Measurements from ENCODE around the gene SLC26A9.
"Not testable (repeated sequence)": the region's sequence is repeated elsewhere in the genome, so short reads cannot be mapped to it uniquely, and the experiment has no call there.

Gene SLC26A9

DNA sequence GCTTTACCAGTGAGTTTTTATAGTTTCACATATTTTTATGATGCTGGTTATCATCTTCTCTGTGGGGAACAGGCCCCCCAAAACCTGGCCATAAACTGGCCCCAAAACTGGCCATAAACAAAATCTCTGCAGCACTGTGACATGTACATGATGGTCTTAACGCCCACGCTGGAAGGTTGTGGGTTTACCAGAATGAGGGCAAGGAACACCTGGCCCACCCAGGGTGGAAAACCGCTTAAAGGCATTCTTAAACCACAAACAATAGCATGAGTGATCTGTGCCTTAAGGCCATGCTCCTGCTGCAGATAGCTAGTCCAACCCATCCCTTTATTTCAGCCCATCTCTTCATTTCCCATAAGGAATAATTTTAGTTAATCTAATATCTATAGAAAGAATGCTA is 52.6 kb downstream of the SLC26A9 start:
- not testable (repeated sequence) for H3K27me3 ChIP-seq (ENCODE audit: control insufficient read depth, insufficient read depth, low read length); H3K9ac ChIP-seq (ENCODE audit: low read length); H3K27ac ChIP-seq (ENCODE audit: low read depth, low read length); H3K36me3 ChIP-seq (ENCODE audit: control insufficient read depth, insufficient read depth, low read length); H3K4me1 ChIP-seq (ENCODE audit: control insufficient read depth, insufficient read depth, low read length); H3K4me3 ChIP-seq (ENCODE audit: low read depth, low read length)
- H3K9me3 ChIP-seq (ENCODE audit: control insufficient read depth, insufficient read depth, low read depth, low read length), result peaks cover 38% of the 10 kb centered on the region

DNA sequence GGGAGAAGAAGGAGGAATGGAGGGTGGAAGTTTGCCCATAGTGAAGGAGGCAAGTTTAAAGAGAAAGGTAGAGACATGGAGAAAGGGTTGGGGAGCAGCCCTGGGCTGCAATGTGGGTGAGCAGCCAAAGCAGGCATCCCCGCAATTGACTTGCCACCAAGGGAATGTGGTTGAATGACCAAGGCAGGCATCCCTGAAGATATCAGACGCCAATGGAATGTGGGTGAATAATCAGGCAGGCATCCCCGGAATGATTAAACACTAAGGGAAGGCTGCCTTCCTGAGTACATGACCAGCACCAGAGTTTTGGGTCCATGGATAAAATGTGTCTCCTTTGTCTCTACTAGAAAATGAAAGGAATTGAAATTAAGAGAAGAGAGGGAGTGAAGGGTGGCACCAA is 53.5 kb downstream of the SLC26A9 start:
- H3K4me1 ChIP-seq (ENCODE audit: control insufficient read depth, insufficient read depth, low read length); H3K4me3 ChIP-seq (ENCODE audit: low read depth, low read length): not testable (repeated sequence)
- H3K9me3 ChIP-seq (ENCODE audit: control insufficient read depth, insufficient read depth, low read depth, low read length), result peaks cover 38% of the 10 kb centered on the region

DNA sequence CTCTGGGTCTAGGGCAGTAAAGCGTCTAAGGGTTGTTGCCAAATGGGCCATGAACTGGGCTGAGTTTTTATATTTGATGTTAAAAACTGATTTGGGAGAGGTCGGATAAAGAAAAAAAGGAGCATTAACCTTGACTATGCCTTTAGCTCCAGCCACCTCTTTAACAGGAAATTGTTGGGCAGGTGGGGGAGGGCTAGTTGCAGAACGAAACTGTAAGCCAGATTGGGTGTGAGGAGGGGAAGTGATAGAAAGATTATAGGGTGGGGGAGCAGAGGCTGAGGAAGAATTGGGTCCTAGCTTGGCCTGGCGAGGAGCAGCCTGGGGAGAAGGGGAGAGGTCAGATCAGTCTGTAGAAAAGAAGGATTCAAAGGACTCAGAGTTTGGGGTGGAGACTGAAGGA is 54.2 kb downstream of the SLC26A9 start:
- peaks cover 36% of the 10 kb centered on the region for H3K9me3 ChIP-seq (ENCODE audit: control insufficient read depth, insufficient read depth, low read depth, low read length)
- not testable (repeated sequence) for H3K4me3 ChIP-seq (ENCODE audit: low read depth, low read length); H3K4me1 ChIP-seq (ENCODE audit: control insufficient read depth, insufficient read depth, low read length); H3K9ac ChIP-seq (ENCODE audit: low read length); H3K27ac ChIP-seq (ENCODE audit: low read depth, low read length); H3K36me3 ChIP-seq (ENCODE audit: control insufficient read depth, insufficient read depth, low read length); H3K27me3 ChIP-seq (ENCODE audit: control insufficient read depth, insufficient read depth, low read length)

More for the DNA sequence above, 53.5 kb downstream of the SLC26A9 start:
- H3K9ac ChIP-seq (ENCODE audit: low read length); H3K27ac ChIP-seq (ENCODE audit: low read depth, low read length); H3K36me3 ChIP-seq (ENCODE audit: control insufficient read depth, insufficient read depth, low read length); H3K27me3 ChIP-seq (ENCODE audit: control insufficient read depth, insufficient read depth, low read length): not testable (repeated sequence)

- peaks cover 16% of the 10 kb centered on the region; the same call in 1 of the 2 replicates for H3K9me3 ChIP-seq (ENCODE audit: control insufficient read depth, insufficient read depth, low read depth, low read length)
- H3K4me1 ChIP-seq (ENCODE audit: control insufficient read depth, insufficient read depth, low read length), result no peaks in the 10 kb centered on the region
- no peak overlapping the region for H3K4me3 ChIP-seq (ENCODE audit: low read depth, low read length)
- no peak overlapping the region for H3K9ac ChIP-seq (ENCODE audit: low read length)
- H3K27me3 ChIP-seq (ENCODE audit: control insufficient read depth, insufficient read depth, low read length), result no peaks in the 10 kb centered on the region
- no peaks in the 10 kb centered on the region for H3K36me3 ChIP-seq (ENCODE audit: control insufficient read depth, insufficient read depth, low read length)
- no peak overlapping the region for H3K27ac ChIP-seq (ENCODE audit: low read depth, low read length)
These were observed 59.5 kb downstream of the SLC26A9 start for GRCh38 chr1:205883792-205884191.

DNA sequence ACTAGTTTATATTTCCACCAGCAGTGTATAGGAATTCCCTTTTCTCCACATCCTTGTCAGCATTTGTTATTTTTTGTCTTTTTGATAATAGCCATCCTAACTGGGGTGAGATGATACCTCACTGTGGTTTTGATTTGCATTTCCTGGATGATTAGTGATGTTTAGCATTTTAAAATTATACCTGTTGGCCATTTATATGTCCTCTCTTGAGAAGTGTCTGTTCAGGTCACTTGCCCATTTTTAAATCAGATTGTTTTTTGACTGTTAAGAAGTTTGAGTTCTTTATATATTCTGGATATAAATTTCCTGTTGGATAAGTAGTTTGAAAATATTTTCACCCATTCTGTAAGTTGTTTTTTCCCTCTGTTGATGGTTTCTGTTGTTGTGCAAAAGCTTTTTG is 62.3 kb downstream of the SLC26A9 start:
- peaks cover 5% of the 10 kb centered on the region; the same call in 1 of the 2 replicates for H3K9me3 ChIP-seq (ENCODE audit: control insufficient read depth, insufficient read depth, low read depth, low read length)
- H3K27ac ChIP-seq (ENCODE audit: low read depth, low read length), result no peak overlapping the region
- H3K4me1 ChIP-seq (ENCODE audit: control insufficient read depth, insufficient read depth, low read length), result no peaks in the 10 kb centered on the region
- no peak overlapping the region for H3K4me3 ChIP-seq (ENCODE audit: low read depth, low read length)
- H3K9ac ChIP-seq (ENCODE audit: low read length), result no peak overlapping the region
- H3K36me3 ChIP-seq (ENCODE audit: control insufficient read depth, insufficient read depth, low read length), result no peaks in the 10 kb centered on the region
- no peaks in the 10 kb centered on the region for H3K27me3 ChIP-seq (ENCODE audit: control insufficient read depth, insufficient read depth, low read length)

GRCh38 chr1:205879974-205880373 is 63.3 kb downstream of the SLC26A9 start:
- H3K4me1 ChIP-seq (ENCODE audit: control insufficient read depth, insufficient read depth, low read length), result no peaks in the 10 kb centered on the region

GRCh38 chr1:205878026-205878425 is 65.2 kb downstream of the SLC26A9 start:
- Histone ChIP-seq H3K36me3 (ENCODE audit: control insufficient read depth, insufficient read depth, low read length) (no peaks in the 10 kb centered on the region), H3K4me1 (ENCODE audit: control insufficient read depth, insufficient read depth, low read length) (no peaks in the 10 kb centered on the region), H3K27ac (ENCODE audit: low read depth, low read length) (no peak overlapping the region), H3K4me3 (ENCODE audit: low read depth, low read length) (no peak overlapping the region), H3K9me3 (ENCODE audit: control insufficient read depth, insufficient read depth, low read depth, low read length) (0 out of 2 replicates have a peak, but pooled peaks cover 2% of the 10 kb centered on the region), H3K9ac (ENCODE audit: low read length) (no peak overlapping the region), H3K27me3 (ENCODE audit: control insufficient read depth, insufficient read depth, low read length) (no peaks in the 10 kb centered on the region)

More at GRCh38 chr1:205879974-205880373, 63.3 kb downstream of the SLC26A9 start:
- Histone ChIP-seq H3K36me3 (ENCODE audit: control insufficient read depth, insufficient read depth, low read length) (no peaks in the 10 kb centered on the region), H3K27me3 (ENCODE audit: control insufficient read depth, insufficient read depth, low read length) (no peaks in the 10 kb centered on the region), H3K4me3 (ENCODE audit: low read depth, low read length) (no peak overlapping the region), H3K27ac (ENCODE audit: low read depth, low read length) (no peak overlapping the region), H3K9me3 (ENCODE audit: control insufficient read depth, insufficient read depth, low read depth, low read length) (0 out of 2 replicates have a peak, but pooled peaks cover 2% of the 10 kb centered on the region), H3K9ac (ENCODE audit: low read length) (no peak overlapping the region)

DNA sequence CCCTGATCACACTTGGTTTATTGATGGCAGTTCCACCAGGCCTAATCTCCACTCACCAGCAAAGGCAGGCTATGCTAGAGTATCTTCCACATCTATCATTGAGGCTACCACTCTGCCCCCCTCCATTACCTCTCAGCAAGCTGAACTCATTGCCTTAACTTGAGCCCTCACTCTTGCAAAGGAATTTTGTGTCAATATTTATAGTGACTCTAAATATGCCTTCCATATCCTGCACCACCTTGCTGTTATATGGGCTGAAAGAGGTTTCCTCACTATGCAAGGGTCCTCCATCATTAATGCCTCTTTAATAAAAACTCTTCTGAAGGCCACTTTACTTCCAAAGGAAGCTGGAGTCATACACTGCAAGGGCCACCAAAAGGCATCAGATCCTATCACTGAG is 70.1 kb downstream of the SLC26A9 start:
- H3K36me3 ChIP-seq (ENCODE audit: control insufficient read depth, insufficient read depth, low read length); H3K9ac ChIP-seq (ENCODE audit: low read length); H3K4me1 ChIP-seq (ENCODE audit: control insufficient read depth, insufficient read depth, low read length); H3K4me3 ChIP-seq (ENCODE audit: low read depth, low read length); H3K9me3 ChIP-seq (ENCODE audit: control insufficient read depth, insufficient read depth, low read depth, low read length); H3K27me3 ChIP-seq (ENCODE audit: control insufficient read depth, insufficient read depth, low read length); H3K27ac ChIP-seq (ENCODE audit: low read depth, low read length): not testable (repeated sequence)

DNA sequence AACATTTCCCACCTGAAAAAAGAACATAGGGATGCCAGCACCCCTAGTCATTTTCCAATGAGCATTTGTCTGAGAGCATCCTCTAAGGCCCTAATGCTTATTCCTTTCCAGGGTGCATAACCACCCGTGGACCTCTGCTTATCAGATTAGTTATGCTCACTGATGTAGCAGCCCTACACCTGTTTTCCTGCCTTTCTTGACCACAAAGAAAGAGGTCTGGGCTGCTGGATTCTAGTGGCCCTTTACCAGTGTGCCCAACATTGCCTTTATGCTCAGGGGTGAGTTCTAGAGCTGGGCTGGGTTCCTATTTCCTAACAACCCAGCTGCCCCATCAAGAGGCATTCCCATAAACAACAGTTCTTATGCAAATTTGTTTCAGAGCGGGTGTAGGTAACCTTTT is 73.0 kb downstream of the SLC26A9 start:
- Histone ChIP-seq H3K4me1 (ENCODE audit: control insufficient read depth, insufficient read depth, low read length) (no peaks in the 10 kb centered on the region), H3K9ac (ENCODE audit: low read length) (no peak overlapping the region), H3K27me3 (ENCODE audit: control insufficient read depth, insufficient read depth, low read length) (no peaks in the 10 kb centered on the region), H3K9me3 (ENCODE audit: control insufficient read depth, insufficient read depth, low read depth, low read length) (peaks cover 5% of the 10 kb centered on the region; the same call in 1 of the 2 replicates), H3K36me3 (ENCODE audit: control insufficient read depth, insufficient read depth, low read length) (no peaks in the 10 kb centered on the region), H3K4me3 (ENCODE audit: low read depth, low read length) (no peak overlapping the region), H3K27ac (ENCODE audit: low read depth, low read length) (no peak overlapping the region)
